GM10266 (cell line): ENCODE data around the gene INTS4.
"Not testable (repeated sequence)": the region's sequence is repeated elsewhere in the genome, so short reads cannot be mapped to it uniquely, and the experiment has no call there.

ENCODE experiments used
- DNase-seq: peaks from one replicate; pipeline ENCODE4 v3.0.0; 2012; ENCODE audit errors: extremely low spot score
- CTCF ChIP-seq: IDR thresholded peaks from 2 replicates; pipeline ENCODE4 v1.5.1; 2012; ENCODE audit warnings: mild to moderate bottlenecking, low read depth; ENCODE audit not compliant: control insufficient read depth, insufficient read depth; ENCODE audit errors: missing control alignments

INTS4 gene

GRCh38 chr11:78021611-78022010, 27.1 kb upstream of the INTS4 start:
- no peak for TF ChIP-seq CTCF
- DNase-seq: no peak

- TF ChIP-seq CTCF: no peak
- no peak for DNase-seq
These were observed 25.8 kb upstream of the INTS4 start for GRCh38 chr11:78020246-78020645.

- DNase-seq: no peak
- no peak for TF ChIP-seq CTCF
These were observed 25.3 kb upstream of the INTS4 start for GRCh38 chr11:78019808-78020207.

GRCh38 chr11:78015878-78016277, 21.4 kb upstream of the INTS4 start:
- TF ChIP-seq CTCF: no peak
- no peak for DNase-seq

- not testable (repeated sequence) for DNase-seq
These were observed 20.6 kb upstream of the INTS4 start for GRCh38 chr11:78014937-78015520.

- no peak for TF ChIP-seq CTCF
- DNase-seq: no peak
These were observed 16.8 kb upstream of the INTS4 start for GRCh38 chr11:78011301-78011700.

- no peak for TF ChIP-seq CTCF
- no peak for DNase-seq
These were observed 16.3 kb upstream of the INTS4 start for GRCh38 chr11:78010755-78011154.

- no peak for DNase-seq
These were observed 15.8 kb upstream of the INTS4 start for GRCh38 chr11:78010304-78010703.

More at GRCh38 chr11:78010304-78010703, 15.8 kb upstream of the INTS4 start:
- TF ChIP-seq CTCF: no peak
